Pancreas (tissue), 10 donors: ENCODE measurements around the gene PTPRM. TPM values are rescaled to one million over a fixed set of nuclear protein-coding genes. Genes with fewer than 3 reads are reported as not detected.

Experiments used
- ATAC-seq, 4 donors: fragments of 200-7000 bp; cut with Tn5 transposase; one replicate each; pipeline versions ENCODE4 v1.8.0 to v1.9.1; 2020; ENCODE audit warnings: mild to moderate bottlenecking in 4 of 4, moderate library complexity in 4 of 4
- DNase-seq, 6 donors: peaks; one replicate each; pipeline ENCODE4 v3.0.0-alpha.2; 2020
- FAIRE-seq: peaks from 2 replicates; lab custom pipeline; 2012; peaks lifted over from hg19 to GRCh38; lab: Jason Lieb, UNC
- H3K27ac ChIP-seq, 4 donors: fragments of 200-600 bp; sonication (generic); 1 replicate in 3 of 4; 2 replicates in 1 of 4; pipeline versions ENCODE4 v1.5.0 to v1.8.0; 2020
- H3K27me3 ChIP-seq, 4 donors: fragments of 200-600 bp; one replicate each; pipeline ENCODE4 v1.8.0; 2021
- H3K36me3 ChIP-seq, 3 donors: fragments of 200-600 bp; sonication (generic) in 1 of 3; one replicate each; pipeline versions ENCODE4 v1.5.0 to v1.8.0; 2020 to 2021
- H3K4me1 ChIP-seq, 3 donors: fragments of 200-600 bp; one replicate each; pipeline ENCODE4 v1.8.0; 2021
- H3K4me3 ChIP-seq, 4 donors: fragments of 200-600 bp; sonication (generic) in 2 of 4; one replicate each; pipeline versions ENCODE4 v1.5.0 to v1.8.0; 2020 to 2021
- H3K9me3 ChIP-seq, 4 donors: fragments of 200-600 bp; one replicate each; pipeline ENCODE4 v1.8.0; 2021
- WGBS, 2 donors: extraction: QIAGEN DNeasy Blood & Tissue Kit; methylation state at CpG; one replicate each; pipeline ENCODE4 v1.1.7; 2013; 5-methylcytosine and 5-hydroxymethylcytosine counted together
- intact Hi-C, 3 donors: fragments of 100-400 bp; cut with DNase I; formaldehyde crosslinking; loops; one replicate each; pipeline versions ENCODE4 v1.11.1 to v1.14.2; 2022
- polyA plus RNA-seq, 2 donors: library from polyadenylated mRNA; stranded (reverse); fragments of 200-250 nt; gene quantifications; one replicate each; pipeline ENCODE4 v1.2.3, GENCODE V29; 2013
- total RNA-seq, 6 donors: library from RNA; stranded (reverse); fragmentation: NEBNext Ultra II Directional in 4 of 6; extraction: Animal tissue kit (Norgen Biotek cat#: 25700) in 4 of 6; gene quantifications; one replicate each; pipeline versions ENCODE4 v1.2.1 to v1.2.4, GENCODE V29; 2021 to 2023
- TF ChIP-seq, protein P1 (sequence below), 4 donors: fragments of 200-600 bp; sonication (generic) in 3 of 4; IDR thresholded peaks; one replicate each; pipeline versions ENCODE4 v1.5.0 to v1.8.0; 2021; ENCODE audit warnings: antibody characterized with exemption in 4 of 4
- donor health status: healthy with polysubstance abuse.
- donor health status: DM: no; HTN: no; CAD: no; lungs with moderate emphysema.
- donor health status: DM: no; HTN: no; CAD: no.
- donor health status: control.
- donor health status: control.
- donor health status: Bipolar disorder and iron deficiency.
- donor health status: DM: yes; HTN: yes; CAD: no.
- donor health status: DM: no; HTN: no; CAD: no.
- donor health status: DM: no; HTN: no; CAD: no.
- donor health status: DM: yes; HTN: yes; CAD: no.

Gene PTPRM
- total and polyA plus RNA-seq, 8 donors = 14.5 to 50.7 (median 19.7) TPM

DNA sequence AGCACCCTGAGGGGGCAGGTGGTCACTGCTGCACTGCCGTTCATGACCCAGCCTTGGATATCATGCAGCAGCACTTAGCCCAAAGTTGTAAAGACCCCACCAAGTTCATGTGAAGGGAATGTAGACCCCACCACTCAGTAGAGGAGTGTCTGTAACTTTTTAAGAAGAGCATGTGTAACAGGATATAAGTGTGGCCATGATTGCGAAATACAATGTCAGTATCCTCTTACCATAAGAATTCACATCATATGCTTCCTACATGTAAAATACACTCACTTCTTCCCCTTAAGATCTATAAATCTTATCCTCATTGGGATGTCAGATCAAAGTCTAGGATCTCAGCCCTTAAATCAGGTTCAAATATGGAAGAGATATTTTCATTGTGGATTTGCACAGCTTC is 276.9 kb downstream of the PTPRM start:
- intact Hi-C loops = no loop called here
- DNase-seq (no peak), ATAC-seq (no peak), FAIRE-seq (no peak)
- no peaks in the 10 kb centered on the region for H3K36me3 ChIP-seq
- no peak overlapping the region for H3K27ac ChIP-seq
- no peaks in the 10 kb centered on the region for H3K27me3 ChIP-seq
- no peaks in the 10 kb centered on the region for H3K9me3 ChIP-seq
- peaks cover 0 to 7% (median 0%) of the 10 kb centered on the region in 3 donors for H3K4me1 ChIP-seq
- H3K4me3 ChIP-seq = no peak overlapping the region
- WGBS, 2 donors = 96 to 98% methylated on average over 2 of the region's 2 CpGs
- TF ChIP-seq, protein P1, sequence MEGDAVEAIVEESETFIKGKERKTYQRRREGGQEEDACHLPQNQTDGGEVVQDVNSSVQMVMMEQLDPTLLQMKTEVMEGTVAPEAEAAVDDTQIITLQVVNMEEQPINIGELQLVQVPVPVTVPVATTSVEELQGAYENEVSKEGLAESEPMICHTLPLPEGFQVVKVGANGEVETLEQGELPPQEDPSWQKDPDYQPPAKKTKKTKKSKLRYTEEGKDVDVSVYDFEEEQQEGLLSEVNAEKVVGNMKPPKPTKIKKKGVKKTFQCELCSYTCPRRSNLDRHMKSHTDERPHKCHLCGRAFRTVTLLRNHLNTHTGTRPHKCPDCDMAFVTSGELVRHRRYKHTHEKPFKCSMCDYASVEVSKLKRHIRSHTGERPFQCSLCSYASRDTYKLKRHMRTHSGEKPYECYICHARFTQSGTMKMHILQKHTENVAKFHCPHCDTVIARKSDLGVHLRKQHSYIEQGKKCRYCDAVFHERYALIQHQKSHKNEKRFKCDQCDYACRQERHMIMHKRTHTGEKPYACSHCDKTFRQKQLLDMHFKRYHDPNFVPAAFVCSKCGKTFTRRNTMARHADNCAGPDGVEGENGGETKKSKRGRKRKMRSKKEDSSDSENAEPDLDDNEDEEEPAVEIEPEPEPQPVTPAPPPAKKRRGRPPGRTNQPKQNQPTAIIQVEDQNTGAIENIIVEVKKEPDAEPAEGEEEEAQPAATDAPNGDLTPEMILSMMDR (IDR thresholded peaks at IDR 0.05) = no peak

DNA sequence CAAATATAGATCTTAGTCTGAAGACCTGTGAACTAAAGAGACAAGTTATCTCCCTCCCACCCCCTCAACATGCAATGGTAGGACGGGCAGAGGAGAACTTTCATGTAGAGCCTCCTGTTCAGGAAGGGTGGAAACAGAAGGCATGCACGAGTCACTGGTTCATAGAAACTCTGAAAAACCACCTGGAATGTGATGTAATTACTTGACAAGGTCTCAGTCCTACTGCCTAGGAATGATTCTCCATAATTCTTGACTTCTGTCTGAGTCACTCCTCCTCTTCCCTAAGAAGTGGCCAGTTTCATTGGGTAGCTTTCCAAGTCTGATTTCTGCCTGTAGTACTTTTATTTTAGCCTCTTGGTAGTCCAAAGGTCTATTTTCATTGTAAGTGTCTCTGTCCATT is 277.3 kb downstream of the PTPRM start:
- intact Hi-C loops = no loop called here
- ATAC-seq (no peak), DNase-seq (no peak), FAIRE-seq (no peak)
- TF ChIP-seq, protein P1 (IDR thresholded peaks at IDR 0.05) = no peak
- Histone ChIP-seq H3K36me3 (no peaks in the 10 kb centered on the region), H3K27me3 (no peaks in the 10 kb centered on the region), H3K9me3 (no peaks in the 10 kb centered on the region), H3K4me1 (peaks cover 0 to 7% (median 0%) of the 10 kb centered on the region in 3 donors), H3K4me3 (no peak overlapping the region), H3K27ac (no peak overlapping the region)
- WGBS, 2 donors = 90 to 91% methylated on average over 2 of the region's 2 CpGs

DNA sequence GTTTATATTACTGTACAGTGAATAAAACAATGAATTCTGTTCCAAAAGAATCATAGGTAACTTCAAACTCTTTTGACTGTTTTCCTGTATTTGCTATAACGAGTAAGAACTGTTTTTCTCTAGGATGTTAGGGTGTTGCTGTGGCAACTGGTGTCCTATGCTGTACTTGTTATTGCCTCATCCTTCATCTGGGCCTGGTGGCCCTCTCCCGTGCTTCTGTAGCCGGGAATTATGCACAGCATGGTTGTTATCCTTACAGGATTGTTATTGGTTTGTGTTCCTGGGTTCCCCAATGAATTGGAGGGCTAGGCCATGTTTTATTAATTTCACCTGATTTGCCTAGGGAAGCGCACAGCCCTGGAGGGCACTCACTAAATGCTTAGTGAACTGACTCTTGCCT is 279.2 kb downstream of the PTPRM start:
- H3K27me3 ChIP-seq = no peaks in the 10 kb centered on the region
- DNase-seq (no peak), ATAC-seq (no peak), FAIRE-seq (no peak)
- no peaks in the 10 kb centered on the region for H3K4me1 ChIP-seq
- H3K36me3 ChIP-seq = no peaks in the 10 kb centered on the region
- TF ChIP-seq, protein P1 (IDR thresholded peaks at IDR 0.05) = no peak
- H3K9me3 ChIP-seq = no peaks in the 10 kb centered on the region
- WGBS, 2 donors = 93 to 97% methylated on average over 4 of the region's 4 CpGs
- intact Hi-C loops = no loop called here
- no peak overlapping the region for H3K4me3 ChIP-seq
- H3K27ac ChIP-seq = no peak overlapping the region

DNA sequence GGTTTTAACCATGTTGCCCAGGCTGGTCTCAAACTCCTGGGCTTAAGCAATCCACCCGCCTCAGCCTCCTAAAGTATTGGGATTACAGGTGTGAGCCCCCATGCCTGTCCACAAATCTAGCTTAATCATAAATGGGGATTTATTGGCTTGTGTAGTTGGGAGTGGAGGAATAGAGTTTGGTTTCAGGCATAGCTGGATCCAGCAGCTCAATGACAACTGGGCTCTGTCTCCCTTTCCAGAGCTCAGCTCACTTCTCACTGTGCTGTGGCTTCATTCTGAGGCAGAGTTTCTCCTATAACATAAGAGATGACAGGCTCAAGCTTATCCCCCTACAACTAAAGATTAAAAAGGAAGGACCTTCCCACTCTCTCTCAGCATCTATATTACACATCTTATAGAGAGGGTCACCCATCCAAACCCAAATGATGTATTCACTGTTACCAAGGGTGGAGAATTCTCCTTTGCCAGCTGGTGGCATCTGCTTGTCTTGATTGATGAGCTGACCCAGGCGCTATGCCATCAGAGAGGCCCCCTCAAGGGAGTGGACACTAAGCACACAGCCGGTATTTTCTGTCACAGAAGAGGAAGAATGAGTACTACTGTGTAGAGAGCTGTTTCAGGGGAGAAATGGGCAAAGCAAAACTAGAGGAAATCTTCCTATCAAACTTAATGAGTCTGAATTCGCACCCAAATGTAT is 280.4 kb downstream of the PTPRM start:
- H3K4me1 ChIP-seq = no peaks in the 10 kb centered on the region
- FAIRE-seq = no peak
- no peaks in the 10 kb centered on the region for H3K36me3 ChIP-seq
- H3K27me3 ChIP-seq = no peaks in the 10 kb centered on the region
- no peak overlapping the region for H3K27ac ChIP-seq
- no peak for DNase-seq
- H3K4me3 ChIP-seq = no peak overlapping the region
- no peaks in the 10 kb centered on the region for H3K9me3 ChIP-seq
- intact Hi-C loops = no loop called here
- no peak for ATAC-seq
- TF ChIP-seq, protein P1 (IDR thresholded peaks at IDR 0.05) = no peak
- WGBS, 2 donors = 87 to 88% methylated on average over 4 of the region's 4 CpGs

DNA sequence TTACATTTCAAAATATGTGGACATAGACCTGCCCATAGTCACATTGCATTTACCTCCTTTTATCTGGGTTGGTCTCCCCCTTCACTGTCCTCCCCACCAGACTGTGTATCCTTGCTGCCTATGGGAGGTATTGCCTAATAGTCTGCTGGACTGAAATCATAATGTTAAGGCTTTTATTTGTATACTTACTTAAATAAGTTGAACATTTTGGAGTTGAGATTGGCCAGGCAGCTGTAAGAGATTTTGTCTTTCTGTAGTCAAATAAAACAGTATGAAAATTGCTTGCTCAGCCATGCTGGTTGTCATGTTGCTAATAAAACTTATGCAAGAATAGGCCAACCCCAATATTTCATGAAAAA is 280.9 kb downstream of the PTPRM start:
- intact Hi-C loops = no loop called here

More for the DNA sequence above, 280.9 kb downstream of the PTPRM start:
- Histone ChIP-seq H3K4me1 (no peaks in the 10 kb centered on the region), H3K9me3 (no peaks in the 10 kb centered on the region), H3K27me3 (no peaks in the 10 kb centered on the region), H3K4me3 (no peak overlapping the region), H3K36me3 (no peaks in the 10 kb centered on the region), H3K27ac (no peak overlapping the region)
- FAIRE-seq (no peak), ATAC-seq (no peak), DNase-seq (no peak)
- TF ChIP-seq, protein P1 (IDR thresholded peaks at IDR 0.05) = no peak
